GM21825 (cell line): ENCODE measurements around the gene SLC25A43.
A peak's percentile ranks its signal among the peaks of the same experiment; 100 is the strongest.
"Not testable (repeated sequence)": the region's sequence is repeated elsewhere in the genome, so short reads cannot be mapped to it uniquely, and the experiment has no call there.

ENCODE experiments used
- ATAC-seq: cut with Tn5 transposase; IDR thresholded peaks from one replicate; pipeline ENCODE4 v1.9.1; 2021; ENCODE audit warnings: mild to moderate bottlenecking, moderate library complexity; ENCODE audit not compliant: unreplicated experiment

Gene SLC25A43

DNA sequence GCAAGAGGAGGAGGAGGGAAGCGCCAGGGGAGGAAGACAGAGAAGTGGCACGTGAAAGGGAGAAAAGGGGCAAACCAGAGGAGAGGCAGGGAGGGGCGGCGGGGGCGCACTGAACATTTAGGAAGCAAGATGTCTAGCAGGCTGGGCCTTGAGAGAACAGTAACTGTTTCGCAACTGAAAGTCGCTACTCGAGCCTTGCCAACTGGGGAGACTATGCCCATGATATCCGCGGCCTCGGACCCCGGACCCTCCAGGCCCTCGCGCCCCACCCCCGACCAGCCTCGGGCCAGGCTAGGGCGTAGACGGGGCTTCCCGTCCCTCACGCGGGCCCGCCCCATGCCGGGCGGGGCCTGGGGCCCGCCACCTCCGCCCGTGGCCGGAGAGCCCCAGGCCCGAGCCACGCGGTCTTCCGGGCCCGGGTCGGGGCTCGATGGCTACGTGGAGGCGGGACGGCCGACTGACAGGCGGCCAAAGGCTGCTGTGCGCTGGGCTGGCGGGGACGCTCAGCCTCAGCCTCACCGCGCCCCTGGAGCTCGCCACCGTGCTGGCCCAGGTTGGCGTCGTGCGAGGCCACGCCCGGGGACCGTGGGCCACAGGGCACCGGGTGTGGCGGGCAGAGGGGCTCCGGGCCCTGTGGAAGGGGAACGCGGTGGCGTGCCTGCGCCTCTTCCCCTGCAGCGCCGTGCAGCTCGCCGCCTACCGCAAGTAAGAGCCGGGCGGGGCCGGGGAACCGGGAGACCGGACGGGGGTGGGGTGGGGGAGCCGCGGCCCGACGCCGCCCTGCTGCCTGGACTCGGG lies at the start of gene SLC25A43:
Gene SLC25A43 (plus strand): TSS at position 363 of the 798 bp plus-strand sequence. CDS start 68 bp downstream, at position 431.
- peak; percentile 93 for ATAC-seq

DNA sequence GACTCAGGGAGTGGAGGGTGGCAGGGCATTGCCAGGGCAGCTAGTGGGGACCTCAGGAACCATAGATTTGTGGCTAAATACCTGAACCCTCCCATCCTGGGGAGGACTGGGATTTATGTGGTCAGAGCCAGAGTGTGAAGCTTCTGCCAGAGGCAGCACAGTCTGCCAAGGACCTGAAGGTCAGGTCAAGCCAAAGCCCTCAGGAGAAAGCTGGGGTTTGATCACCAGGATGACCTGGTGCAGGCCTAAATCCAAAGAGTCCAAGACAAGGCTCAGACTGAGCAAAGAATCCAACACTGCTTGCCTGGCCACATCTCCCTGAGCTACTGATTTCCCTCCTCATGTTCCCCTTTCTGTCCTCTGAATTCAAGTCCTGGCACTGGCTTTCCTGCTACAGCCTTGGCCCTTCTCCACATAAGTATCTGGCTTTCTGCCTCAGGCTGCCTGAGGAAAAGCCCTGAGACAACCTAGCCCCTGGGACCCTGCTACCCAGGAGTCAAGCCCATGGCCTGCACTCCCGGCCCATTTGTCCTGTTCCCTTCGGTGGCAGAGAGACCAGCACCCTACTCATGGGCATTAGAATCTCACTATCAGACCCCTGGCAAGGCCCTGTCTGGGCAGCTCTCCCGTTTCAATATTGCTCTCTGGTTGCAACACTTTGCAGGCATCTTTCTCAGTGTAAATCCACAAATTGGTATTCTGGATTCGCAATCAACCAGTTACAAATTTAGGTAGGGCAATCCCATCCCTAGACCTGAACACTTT lies 39.3 kb upstream of the SLC25A43 start:
- ATAC-seq: no peak

DNA sequence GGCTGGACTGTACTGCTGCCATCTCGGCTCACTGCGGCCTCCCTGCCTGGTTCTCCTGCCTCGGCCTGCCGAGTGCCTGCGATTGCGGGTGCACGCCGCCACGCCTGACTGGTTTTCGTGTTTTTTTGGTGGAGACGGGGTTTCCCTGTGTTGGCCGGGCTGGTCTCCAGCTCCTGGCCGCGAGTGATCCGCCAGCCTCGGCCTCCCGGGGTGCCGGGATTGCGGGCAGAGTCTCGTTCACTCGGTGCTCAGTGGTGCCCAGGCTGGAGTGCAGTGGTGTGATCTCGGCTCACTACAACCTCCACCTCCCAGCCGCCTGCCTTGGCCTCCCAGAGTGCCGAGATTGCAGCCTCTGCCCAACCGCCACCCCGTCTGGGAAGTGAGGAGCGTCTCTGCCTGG lies 37.7 kb upstream of the SLC25A43 start:
- not testable (repeated sequence) for ATAC-seq

DNA sequence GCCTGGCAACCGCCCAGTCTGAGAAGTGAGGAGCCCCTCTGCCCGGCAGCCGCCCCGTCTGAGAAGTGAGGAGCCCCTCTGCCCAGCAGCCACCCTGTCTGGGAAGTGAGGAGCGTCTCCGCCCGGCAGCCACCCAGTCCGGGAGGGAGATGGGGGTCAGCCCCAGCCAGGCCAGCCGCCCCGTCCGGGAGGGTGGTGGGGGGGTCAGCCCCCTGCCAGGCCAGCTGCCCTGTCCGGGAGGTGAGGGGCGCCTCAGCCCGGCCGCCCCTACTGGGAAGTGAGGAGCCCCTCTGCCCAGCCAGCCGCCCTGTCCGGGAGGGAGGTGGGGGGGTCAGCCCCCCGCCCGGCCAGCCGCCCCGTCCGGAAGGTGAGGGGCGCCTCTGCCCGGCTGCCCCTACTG lies 37.1 kb upstream of the SLC25A43 start:
- not testable (repeated sequence) for ATAC-seq

DNA sequence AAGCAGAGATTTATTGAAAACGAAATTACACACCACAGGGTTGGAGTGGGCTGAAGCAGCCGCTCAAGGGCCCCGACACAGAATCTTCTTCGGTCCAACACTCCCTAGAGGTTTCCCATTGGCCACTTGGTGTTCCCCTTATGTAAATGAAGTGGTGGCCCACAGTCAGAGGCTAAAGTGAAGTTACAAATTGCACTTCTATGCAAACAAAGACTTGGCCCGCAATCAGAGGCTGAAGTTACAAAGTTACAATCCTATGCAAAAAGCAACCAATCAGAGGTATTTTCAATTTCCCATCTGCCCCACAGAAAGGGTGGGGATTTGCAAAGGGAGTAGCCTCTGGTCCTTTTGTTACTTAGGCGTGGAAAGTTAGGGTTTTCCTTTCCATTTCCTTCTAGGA lies 35.7 kb upstream of the SLC25A43 start:
- no peak for ATAC-seq

DNA sequence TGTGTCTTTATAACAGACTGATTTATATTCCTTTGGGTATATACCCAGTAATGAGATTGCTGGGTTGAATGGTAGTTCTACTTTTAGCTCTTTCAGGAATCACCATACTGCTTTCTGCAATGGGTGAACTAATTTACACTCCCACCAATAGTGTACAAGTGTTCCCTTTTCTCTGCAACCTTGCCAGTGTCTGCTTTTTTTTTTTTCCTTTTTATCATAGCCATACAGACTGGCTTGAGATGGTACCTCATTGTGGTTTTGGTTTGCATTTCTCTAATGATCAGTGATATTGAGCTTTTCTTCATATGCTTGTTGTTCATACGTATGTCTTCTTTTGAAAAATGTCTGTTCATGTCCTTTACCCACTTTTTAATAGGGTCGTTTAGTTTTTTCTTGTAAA lies 27.3 kb upstream of the SLC25A43 start:
- ATAC-seq: not testable (repeated sequence)

DNA sequence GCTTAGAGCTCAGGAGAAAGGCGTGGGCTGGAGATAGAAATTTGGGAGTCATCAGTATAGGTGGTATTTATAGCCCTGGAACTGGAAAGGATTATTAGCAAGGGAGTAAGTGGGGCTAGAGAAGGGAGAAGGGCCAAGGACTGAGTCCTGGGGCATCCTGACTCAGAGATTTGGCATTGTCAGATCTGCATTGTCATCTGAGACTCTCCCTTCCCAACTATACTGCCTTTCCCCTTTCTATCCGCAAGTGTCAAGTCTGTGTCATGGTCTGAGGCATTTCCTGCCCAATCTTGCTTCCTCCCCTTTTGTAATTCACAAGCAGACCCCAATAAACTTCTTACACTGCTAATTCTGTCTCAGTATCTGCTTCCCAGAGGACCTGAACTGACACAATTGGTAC lies 24.4 kb upstream of the SLC25A43 start:
- ATAC-seq: no peak

DNA sequence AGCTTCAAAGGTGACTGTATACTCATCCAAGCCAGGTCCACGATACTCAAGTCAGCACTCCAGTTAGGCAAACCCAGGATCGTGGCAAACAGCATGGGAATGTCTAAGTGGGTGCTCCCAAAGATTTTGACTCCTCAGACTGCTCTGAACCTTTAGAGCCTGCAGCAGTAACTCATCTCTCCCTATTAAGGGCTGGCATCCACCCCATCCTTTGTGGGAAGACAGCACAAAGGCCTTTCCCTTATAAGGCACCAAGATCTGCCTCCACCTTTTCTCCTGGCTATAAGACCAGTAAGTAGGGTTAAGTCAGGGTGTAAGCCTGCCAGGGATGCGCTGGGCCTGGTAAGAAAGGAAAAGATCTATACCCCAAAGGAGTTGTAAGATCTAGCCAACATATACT lies 23.6 kb upstream of the SLC25A43 start:
- ATAC-seq: no peak

DNA sequence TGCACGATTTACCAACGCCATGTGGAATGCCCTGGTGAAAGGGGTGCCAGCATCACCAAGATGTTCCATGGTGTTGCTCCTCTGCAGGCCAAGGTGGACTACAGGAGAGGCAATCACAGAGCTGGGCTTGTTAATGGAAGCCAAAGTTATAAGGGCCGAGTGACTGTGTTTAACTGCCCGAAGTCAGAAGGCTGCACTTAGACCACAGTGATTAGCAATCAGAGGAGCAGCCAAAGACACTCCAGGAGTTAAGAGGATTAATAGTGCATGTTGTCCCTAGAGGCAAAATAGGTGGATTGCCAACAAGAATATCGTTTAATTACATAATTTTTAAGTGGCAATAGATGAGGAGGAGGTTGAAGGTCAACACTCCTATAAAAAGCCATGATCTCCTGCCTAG lies 22.8 kb upstream of the SLC25A43 start:
- no peak for ATAC-seq

DNA sequence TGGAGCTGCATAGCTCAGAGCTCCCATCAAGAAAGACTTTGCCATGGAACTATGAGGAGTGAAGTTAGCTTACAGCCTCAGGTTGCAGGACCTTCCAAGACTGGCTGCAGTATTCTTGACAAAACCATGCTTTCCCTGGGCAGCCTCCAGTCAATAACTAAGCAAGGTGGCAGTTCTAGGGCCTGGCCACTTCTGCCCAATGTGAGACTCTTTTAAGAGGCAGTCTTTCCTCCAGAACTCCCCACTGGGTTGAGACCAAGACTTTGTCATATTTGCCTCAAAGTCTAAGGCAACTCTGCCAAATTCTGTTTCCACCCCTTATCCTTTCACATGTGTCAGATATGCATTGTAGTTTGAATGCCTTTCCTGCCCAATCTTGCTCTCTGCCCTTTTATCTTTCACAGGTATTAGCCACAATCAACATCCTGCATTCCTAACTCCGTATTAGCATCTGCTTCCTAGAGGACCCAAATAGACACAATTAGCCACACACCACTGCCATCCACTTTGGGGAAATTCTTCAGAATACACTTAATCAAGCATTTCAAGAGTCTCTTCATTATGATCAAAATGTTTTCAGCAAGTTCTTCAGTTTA lies 17.7 kb upstream of the SLC25A43 start:
- no peak for ATAC-seq

DNA sequence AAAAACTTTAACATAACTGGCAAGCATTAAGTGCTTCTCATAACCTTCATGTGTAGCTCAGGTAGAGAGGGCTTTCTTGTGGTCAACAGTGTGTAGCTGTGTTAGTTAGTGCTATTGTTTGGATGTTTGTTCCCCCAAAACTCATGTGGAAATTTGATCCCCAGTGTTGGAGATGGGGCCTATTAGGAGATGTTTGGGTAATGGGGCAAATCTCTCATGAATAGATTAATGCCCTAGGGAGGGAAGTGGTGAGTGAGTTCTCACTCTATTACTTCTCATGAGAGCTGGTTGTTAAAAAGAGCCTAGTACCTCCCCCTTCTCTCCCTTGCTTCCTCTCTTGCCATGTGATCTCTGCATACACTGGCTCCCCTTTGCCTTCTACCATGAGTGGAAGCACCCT lies 16.5 kb upstream of the SLC25A43 start:
- ATAC-seq: no peak

DNA sequence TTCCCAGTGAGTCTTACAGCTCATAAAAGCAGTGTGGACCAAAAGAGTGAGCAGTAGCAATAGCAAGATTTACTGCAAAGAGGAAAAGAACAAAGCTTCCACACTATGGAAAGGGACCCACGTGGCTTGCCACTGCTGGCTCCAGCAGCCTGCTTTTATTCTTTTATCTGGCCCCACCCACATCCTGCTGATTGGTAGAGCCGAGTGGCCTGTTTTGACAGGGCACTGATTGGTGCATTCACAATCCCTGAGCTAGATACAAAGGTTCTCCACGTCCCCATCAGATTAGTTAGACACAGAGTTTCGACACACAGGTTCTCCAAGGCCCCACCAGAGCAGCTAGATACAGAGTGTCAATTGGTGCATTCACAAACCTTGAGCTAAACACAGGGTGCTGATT lies 12.5 kb upstream of the SLC25A43 start:
- not testable (repeated sequence) for ATAC-seq

DNA sequence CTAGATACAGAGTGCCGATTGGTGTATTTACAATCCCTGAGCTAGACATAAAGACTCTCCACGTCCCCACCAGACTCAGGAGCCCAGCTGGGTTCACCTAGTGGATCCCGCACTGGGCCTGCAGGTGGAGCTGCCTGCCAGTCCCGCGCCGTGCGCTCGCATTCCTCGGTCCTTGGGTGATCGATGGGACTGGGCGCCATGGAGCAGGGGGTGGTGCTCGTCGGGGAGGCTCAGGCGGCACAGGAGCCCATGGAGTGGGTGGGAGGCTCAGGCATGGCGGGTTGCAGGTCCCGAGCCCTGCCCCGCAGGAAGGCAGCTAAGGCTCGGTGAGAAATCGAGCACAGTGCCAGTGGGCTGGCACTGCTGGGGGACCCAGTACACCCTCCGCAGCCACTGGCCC lies 11.7 kb upstream of the SLC25A43 start:
- not testable (repeated sequence) for ATAC-seq

DNA sequence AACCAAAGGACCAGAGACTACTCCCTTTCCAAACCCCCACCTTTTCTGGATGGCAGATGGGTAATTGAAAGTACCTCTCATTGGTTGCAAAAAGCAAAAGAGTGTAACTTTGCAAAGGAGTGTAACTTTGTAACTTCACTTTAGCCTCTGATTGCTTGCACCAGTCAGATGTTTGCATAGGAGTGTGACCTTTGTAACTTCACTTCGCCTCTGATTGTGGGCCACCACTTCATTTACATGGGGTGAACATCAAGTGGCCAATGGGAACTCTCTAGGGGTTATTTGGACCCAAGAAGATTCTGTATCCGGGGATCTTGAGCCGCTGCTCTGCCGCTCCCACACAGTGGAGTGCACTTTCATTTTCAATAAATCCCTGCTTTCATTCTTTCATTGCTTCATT lies 9.9 kb upstream of the SLC25A43 start:
- ATAC-seq: no peak

DNA sequence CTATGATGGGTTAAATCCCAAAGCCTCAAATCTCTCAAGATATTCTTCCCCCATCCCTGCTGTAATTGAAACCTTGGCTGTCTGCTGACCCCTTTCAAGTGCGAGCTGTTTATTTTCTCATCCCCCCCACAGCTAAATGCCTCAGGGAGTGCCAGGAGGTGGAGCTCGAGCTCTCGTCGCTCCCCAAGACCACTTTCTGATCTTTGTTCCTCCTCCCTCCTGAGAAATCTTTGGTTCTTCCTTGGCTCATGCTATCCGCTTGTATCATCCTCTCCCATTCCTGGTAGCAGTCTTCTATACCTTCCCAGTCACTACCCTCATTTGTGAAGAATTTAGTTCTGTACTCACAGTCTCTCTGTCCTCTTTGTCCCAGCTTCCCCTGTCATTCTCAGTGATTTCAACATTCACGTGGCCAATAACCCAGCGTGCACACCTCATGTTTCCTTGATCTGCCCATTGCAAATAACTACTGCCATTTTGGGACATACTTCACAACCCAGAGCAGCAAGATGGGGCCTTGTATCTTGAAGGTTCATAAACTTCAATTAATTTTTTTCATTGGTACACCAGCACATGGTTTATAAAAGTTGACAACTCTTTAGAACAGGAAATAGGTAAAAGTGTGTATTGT lies 9.2 kb upstream of the SLC25A43 start:
- no peak for ATAC-seq

DNA sequence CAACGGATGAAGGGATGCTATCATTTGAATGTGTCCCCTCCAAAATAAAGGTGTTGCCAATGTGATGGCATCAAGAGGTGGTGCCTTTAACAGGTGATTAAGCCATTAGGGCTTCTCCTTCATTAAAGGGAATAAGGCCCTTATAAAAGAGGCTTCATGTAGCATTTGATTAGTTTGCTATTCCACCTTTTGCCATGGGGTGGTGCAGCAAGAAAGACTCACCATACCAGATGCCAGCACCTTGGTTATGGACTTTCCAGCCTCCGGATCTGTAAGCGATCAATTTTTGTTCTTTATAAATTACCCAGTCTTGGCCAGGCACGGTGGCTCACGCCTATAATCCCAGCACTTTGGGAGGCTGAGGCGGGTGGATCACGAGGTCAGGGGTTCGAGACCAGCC lies 7.9 kb upstream of the SLC25A43 start:
- ATAC-seq: no peak

DNA sequence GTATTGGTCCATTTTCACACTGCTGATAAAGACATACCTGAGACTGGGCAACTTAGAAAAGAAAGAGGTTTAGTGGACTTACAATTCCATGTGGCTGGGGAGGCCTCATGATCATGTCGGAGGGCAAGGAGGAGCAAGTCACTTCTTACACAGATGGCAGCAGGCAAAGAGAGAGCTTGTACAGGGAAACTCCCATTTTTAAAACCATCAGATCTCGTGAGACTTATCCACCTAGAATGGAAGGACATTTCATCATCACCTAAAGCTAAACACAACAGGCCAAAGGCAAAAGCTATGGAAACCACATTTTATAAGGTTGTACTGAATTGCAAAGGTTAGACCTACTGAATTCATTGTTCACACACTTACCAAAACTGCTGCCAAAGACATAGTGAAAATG lies 6.0 kb upstream of the SLC25A43 start:
- no peak for ATAC-seq

DNA sequence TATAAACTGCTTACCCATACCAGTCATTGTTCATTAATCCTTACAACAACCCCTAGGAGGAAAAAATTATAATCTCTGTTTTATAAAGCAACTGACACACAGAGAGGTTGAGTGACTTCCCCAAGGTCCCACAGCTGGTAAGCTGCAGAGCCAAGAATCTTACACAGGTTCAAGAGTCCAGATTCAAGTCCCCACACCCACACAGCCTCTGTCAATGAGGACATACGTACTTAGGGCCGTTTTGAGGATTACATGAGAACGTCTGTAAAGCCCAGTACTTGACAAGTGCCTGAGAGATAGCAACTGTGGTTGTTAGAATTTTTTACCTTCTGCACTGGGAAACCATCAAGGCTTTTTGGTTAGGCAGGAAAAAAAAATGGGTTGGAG lies 556 bp upstream of the SLC25A43 start:
- no peak for ATAC-seq

DNA sequence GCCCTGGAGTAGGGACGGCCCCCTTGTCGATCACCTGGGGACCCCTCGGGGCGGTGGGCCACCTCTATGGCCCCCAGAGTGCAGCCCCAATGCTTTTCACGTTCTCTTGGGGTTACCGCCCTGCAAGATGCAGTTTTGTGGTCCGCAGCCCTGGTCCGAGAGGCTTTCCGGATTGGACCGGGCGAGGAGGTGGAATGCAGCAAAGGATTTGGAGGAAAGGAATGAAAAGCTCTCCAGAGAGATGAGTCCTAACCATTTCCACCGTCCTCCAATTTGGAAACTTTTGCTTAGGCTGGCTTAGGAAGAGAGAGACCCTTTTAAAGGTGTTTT lies 601 bp downstream of the SLC25A43 start:
- ATAC-seq: no peak

DNA sequence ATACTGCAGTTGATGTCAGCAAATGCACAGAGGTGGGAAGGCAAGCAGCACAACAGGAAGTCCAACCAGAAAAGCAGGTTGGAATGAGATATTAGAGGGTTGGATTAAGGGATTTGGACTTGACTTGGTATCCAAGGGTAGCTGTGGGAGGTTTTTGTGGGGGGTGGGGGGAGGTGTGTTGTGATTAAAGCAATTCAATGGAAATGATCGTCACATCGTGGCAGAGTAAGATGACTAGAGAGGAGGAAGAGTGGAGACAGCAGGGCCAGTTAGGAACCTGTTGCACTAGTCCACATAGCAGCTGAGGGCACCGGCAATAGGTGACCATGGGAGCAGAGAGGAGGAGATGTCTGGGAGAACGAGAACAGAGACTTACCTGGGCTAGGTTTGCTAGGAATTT lies 2.4 kb downstream of the SLC25A43 start:
- no peak for ATAC-seq

DNA sequence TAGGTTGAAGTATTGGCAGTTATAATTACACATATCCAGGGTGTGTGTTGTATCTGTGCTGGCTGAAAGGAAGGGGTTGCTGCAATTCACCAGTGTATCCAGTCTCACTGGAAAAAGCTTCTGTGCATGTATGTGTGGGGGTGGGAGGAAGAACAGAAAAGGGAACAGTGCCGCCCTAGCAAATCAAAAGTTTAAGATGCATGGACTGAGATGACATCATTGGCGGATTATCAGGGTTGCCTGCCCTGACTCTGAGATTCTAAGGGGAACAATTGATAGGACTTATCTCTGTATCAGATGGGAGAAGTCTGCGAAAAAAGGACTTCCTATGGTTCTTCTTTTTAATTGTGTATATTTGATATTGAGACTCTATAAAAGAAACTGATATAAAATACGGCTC lies 3.5 kb downstream of the SLC25A43 start:
- no peak for ATAC-seq

DNA sequence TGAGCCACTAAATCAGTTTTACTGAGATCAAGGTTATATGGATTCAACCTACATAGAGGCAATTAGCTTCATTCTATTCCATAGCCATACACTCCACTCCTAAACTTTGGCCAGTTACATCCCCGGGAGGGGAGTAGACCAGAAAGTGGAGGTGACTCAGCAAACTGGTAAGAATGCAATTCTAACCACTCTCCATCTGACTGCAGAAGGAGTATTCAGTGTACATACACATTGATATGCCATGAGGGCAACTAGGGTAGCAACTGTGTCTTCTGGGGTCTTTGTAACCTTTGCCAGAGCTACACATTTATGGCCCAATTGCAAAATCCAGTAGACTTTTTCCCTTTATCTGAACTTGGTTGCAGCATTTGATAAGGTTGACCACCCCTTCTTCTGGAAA lies 7.6 kb downstream of the SLC25A43 start:
- no peak for ATAC-seq
